Neural cell (in vitro differentiated cells): ENCODE data around the gene DSCAML1.

Experiments used
- CTCF ChIP-seq: fragments of 450-650 bp; IDR thresholded peaks from 2 replicates; pipeline ENCODE4 v1.5.1; 2014; ENCODE audit warnings: antibody characterized with exemption, mild to moderate bottlenecking, moderate library complexity; ENCODE audit not compliant: poor library complexity, severe bottlenecking
- EP300 ChIP-seq: fragments of 450-650 bp; conservative IDR thresholded peaks from 2 replicates; pipeline ENCODE4 v1.6.1; 2014; ENCODE audit warnings: antibody characterized with exemption, mild to moderate bottlenecking, moderate library complexity; ENCODE audit not compliant: poor library complexity, severe bottlenecking
- EZH2 ChIP-seq: fragments of 200-600, 300-800 bp; shearing (Covaris generic), sonication (generic); IDR thresholded peaks from 2 replicates; pipeline ENCODE4 v1.6.1; 2014; ENCODE audit warnings: antibody characterized with exemption, low read length, borderline replicate concordance, mild to moderate bottlenecking; ENCODE audit not compliant: insufficient read depth, poor library complexity, severe bottlenecking
- POLR2AphosphoS5 ChIP-seq: IDR thresholded peaks from 2 replicates; pipeline ENCODE4 v1.6.1; 2012
- RAD21 ChIP-seq: fragments of 450-650 bp; conservative IDR thresholded peaks from 2 replicates; pipeline ENCODE4 v1.6.1; 2014; ENCODE audit warnings: antibody characterized with exemption, mild to moderate bottlenecking, moderate library complexity
- REST ChIP-seq: IDR thresholded peaks from 2 replicates; pipeline ENCODE4 v1.6.1; 2012; ENCODE audit warnings: borderline replicate concordance
- TAF1 ChIP-seq: IDR thresholded peaks from 2 replicates; pipeline ENCODE4 v1.6.1; 2012; ENCODE audit warnings: low read depth

GRCh38 chr11:117818041-117818873, 21.2 kb upstream of the DSCAML1 start:
- TF ChIP-seq EZH2 (no peak), TAF1 (no peak), CTCF (no peak), REST (no peak), POLR2AphosphoS5 (no peak), EP300 (no peak), RAD21 (no peak)
